ENCODE results near the gene CATSPERD. TPM values are rescaled to one million over a fixed set of nuclear protein-coding genes. Genes with fewer than 3 reads are reported as not detected.
A peak's percentile ranks its signal among the peaks of the same experiment; 100 is the strongest.

Gene CATSPERD
- total RNA-seq, 1 experiment from 2014 or later = not detected

- H2BK5ac ChIP-seq (ENCODE audit: insufficient read length, low read length) = no peak overlapping the region
Measured at GRCh38 chr19:5803441-5803751, 83.0 kb downstream of the CATSPERD start.

More at GRCh38 chr19:5803441-5803751, 83.0 kb downstream of the CATSPERD start:
- no peak overlapping the region for H3T11ph ChIP-seq (ENCODE audit: low read length)
- peaks cover 0 to 4% of the 10 kb centered on the region in 2 experiments; a peak in 3 of 5 replicates for H3K9me3 Mint-ChIP-seq
- peaks cover 0 to 4% (median 0%) of the 10 kb centered on the region in 3 experiments; a peak in 2 of 7 replicates for H3K36me3 Mint-ChIP-seq (ENCODE audit: insufficient read depth in 1 of 3, low read depth in 3 of 3)
- H3K4me3 Mint-ChIP-seq = peak overlapping the region in 1 of 2 experiments; percentile 71; a peak in 3 of 5 replicates
- peak overlapping the region; percentile 47 for H3K18ac ChIP-seq (ENCODE audit: insufficient read length, low read depth, low read length)
- no peak overlapping the region for H2BK15ac ChIP-seq (ENCODE audit: low read depth, low read length)
- no peak overlapping the region for H2BK120ac ChIP-seq (ENCODE audit: low read depth, low read length, poor library complexity, severe bottlenecking)
- H3K4ac ChIP-seq (ENCODE audit: low read depth, low read length) = no peak overlapping the region
- no peak overlapping the region for H3K27ac Mint-ChIP-seq
- no peak overlapping the region for H3K56ac ChIP-seq (ENCODE audit: insufficient read length, low read depth, low read length)
- no peak for TF ChIP-seq CTCF (conservative IDR thresholded peaks at IDR 0.05)
- H3K79me2 ChIP-seq (ENCODE audit: insufficient read depth, low read length) = no peaks in the 10 kb centered on the region
- H2BK12ac ChIP-seq (ENCODE audit: insufficient read length, low read depth, low read length) = no peak overlapping the region
- no peaks in the 10 kb centered on the region for H3K79me1 ChIP-seq (ENCODE audit: insufficient read depth, low read depth, low read length, poor library complexity, severe bottlenecking)
- H2AK5ac ChIP-seq (ENCODE audit: insufficient read length, low read length) = no peak overlapping the region
- WGBS (ENCODE audit: extremely low coverage, insufficient read length, low lambda C conversion rate) = no CpG with 5 or more reads among the region's 8 CpGs
- no peak overlapping the region for H3K9ac ChIP-seq (ENCODE audit: extremely low read depth, insufficient read length, low read length)
- peaks cover 55% of the 10 kb centered on the region for H3K27me3 Mint-ChIP-seq (ENCODE audit: low read depth)
- H4K8ac ChIP-seq (replicated peaks; ENCODE audit: insufficient read length, low read depth, low read length) = no peak overlapping the region
- H4K91ac ChIP-seq (ENCODE audit: insufficient read length, low read depth, low read length) = no peak overlapping the region
- H4K5ac ChIP-seq (ENCODE audit: insufficient read length, low read depth, low read length) = no peak overlapping the region
- no peaks in the 10 kb centered on the region; the same call in 1 of the 2 replicates for H3K27me3 ChIP-seq (ENCODE audit: insufficient read depth, low read length)
- no peaks in the 10 kb centered on the region for H3K9me3 ChIP-seq (ENCODE audit: control insufficient read depth, low read depth, low read length)
- no peak for DNase-seq
- H3K23ac ChIP-seq (ENCODE audit: insufficient read length, low read depth, low read length) = no peak overlapping the region
- H2AFZ ChIP-seq (ENCODE audit: low read length) = no peak overlapping the region
- H3K23me2 ChIP-seq (ENCODE audit: insufficient read length, low read depth, low read length, poor library complexity, severe bottlenecking) = peaks cover 6% of the 10 kb centered on the region
- no peak overlapping the region for H3K14ac ChIP-seq (ENCODE audit: insufficient read depth, low read length)
- no peaks in the 10 kb centered on the region for H3K4me1 ChIP-seq (ENCODE audit: insufficient read depth, low read length)
- peak overlapping the region; percentile 18 for H3K4me2 ChIP-seq (ENCODE audit: insufficient read depth, insufficient read length, low read length)
- no peak overlapping the region for H2BK20ac ChIP-seq (ENCODE audit: low read depth, low read length, poor library complexity, severe bottlenecking)
- no peaks in the 10 kb centered on the region for H4K20me1 ChIP-seq (ENCODE audit: control insufficient read depth, insufficient read depth, insufficient read length)
- no peak overlapping the region for H3K27ac ChIP-seq (ENCODE audit: insufficient read length, low read depth, low read length)
- peaks cover 16 to 30% of the 10 kb centered on the region in 2 experiments for H3K4me1 Mint-ChIP-seq

Data from H9 (cell line).